Measurements from ENCODE around the gene CHRM3.

DNA sequence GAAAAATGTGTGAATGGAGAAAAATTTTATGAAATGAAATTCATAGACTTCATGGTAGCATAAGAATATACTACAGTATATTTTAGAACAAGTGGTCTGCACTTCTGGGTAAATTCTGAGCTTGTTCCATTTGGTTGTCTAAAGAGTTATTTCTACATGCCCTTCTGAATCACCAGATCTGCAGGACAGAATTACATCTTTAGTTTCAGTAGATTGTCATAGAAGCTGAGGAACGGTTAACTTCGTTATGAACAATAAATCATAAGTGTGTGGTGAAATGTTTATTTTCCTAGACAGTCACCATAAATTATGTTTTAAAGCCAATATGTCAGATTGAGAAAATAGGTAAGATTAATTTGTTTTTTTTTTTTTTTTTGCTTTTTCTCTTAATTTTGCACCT, 30.9 kb downstream of the CHRM3 start:
- TF ChIP-seq, protein P1, sequence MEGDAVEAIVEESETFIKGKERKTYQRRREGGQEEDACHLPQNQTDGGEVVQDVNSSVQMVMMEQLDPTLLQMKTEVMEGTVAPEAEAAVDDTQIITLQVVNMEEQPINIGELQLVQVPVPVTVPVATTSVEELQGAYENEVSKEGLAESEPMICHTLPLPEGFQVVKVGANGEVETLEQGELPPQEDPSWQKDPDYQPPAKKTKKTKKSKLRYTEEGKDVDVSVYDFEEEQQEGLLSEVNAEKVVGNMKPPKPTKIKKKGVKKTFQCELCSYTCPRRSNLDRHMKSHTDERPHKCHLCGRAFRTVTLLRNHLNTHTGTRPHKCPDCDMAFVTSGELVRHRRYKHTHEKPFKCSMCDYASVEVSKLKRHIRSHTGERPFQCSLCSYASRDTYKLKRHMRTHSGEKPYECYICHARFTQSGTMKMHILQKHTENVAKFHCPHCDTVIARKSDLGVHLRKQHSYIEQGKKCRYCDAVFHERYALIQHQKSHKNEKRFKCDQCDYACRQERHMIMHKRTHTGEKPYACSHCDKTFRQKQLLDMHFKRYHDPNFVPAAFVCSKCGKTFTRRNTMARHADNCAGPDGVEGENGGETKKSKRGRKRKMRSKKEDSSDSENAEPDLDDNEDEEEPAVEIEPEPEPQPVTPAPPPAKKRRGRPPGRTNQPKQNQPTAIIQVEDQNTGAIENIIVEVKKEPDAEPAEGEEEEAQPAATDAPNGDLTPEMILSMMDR (optimal IDR thresholded peaks at IDR 0.05 in 1 of 3, IDR thresholded peaks at IDR 0.05 in 1 of 3, conservative IDR thresholded peaks at IDR 0.05 in 1 of 3; ENCODE audit: extremely low read depth in 1 of 3, insufficient read depth in 2 of 3, low read length in 3 of 3), result no peak
- no peak for TF ChIP-seq EZH2 (IDR thresholded peaks at IDR 0.05; ENCODE audit: low read length)
